Astrocyte of the spinal cord (primary cell): Measurements from ENCODE around the gene BNC2.

ENCODE experiments used
- DNase-seq: peaks from one replicate; pipeline ENCODE4 v3.0.0; 2011; ENCODE audit warnings: low read depth, low spot score
- H3K4me3 ChIP-seq: 2 replicates; pipeline ENCODE4 v1.5.1; 2011; ENCODE audit warnings: low read depth, mild to moderate bottlenecking, low read length, moderate library complexity
- in situ Hi-C: cut with HindIII; loops from 2 replicates; pipeline ENCODE4 v1.10.0; 2017; ENCODE audit warnings: low sequenced_read_pairs
- TF ChIP-seq, protein P1 (sequence below): IDR thresholded peaks from 2 replicates; pipeline ENCODE4 v1.5.1; 2012; ENCODE audit warnings: low read depth, mild to moderate bottlenecking, low read length, inconsistent platforms

The BNC2 gene

DNA sequence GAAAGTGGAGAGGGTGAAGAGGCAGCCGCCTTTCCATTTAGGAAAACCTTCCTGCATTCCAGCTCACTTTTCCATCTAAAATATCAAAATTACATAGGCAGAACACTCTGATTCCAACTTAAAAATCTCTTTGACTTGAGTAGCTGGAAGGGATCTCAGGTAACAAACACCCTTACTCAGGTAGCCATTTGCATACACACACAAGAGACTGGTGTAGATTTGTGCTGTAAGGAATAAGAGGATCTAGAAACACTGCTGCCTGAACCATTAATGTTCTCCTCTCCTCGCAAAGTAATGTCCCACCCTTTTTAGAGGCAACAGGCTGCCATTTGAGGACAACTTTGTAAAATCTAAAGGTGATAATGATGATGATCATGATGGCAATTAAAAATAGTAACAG, 53.5 kb downstream of the BNC2 start:
- in situ Hi-C loops, result no loop called here
- no peak for DNase-seq
- TF ChIP-seq, protein P1, sequence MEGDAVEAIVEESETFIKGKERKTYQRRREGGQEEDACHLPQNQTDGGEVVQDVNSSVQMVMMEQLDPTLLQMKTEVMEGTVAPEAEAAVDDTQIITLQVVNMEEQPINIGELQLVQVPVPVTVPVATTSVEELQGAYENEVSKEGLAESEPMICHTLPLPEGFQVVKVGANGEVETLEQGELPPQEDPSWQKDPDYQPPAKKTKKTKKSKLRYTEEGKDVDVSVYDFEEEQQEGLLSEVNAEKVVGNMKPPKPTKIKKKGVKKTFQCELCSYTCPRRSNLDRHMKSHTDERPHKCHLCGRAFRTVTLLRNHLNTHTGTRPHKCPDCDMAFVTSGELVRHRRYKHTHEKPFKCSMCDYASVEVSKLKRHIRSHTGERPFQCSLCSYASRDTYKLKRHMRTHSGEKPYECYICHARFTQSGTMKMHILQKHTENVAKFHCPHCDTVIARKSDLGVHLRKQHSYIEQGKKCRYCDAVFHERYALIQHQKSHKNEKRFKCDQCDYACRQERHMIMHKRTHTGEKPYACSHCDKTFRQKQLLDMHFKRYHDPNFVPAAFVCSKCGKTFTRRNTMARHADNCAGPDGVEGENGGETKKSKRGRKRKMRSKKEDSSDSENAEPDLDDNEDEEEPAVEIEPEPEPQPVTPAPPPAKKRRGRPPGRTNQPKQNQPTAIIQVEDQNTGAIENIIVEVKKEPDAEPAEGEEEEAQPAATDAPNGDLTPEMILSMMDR, result no peak
- H3K4me3 ChIP-seq, result no peak overlapping the region

DNA sequence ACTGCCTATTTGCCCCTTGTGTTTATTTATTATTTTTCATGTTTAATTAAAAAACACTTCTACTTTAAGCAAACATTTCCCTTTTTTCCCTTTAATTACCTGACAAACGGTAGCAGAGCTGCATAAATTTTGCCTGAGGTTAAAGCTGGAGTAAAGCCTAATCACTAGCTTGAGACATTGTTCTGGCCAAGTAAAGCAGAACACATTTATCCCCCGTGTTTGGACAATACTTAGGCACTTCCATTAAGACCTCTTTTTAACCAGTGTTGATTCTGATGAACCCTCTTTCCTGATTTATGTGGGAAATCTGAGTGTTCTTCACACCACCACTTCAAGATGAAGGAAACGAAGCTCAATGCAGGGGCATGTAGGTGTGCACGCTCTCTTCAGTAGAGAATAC, 54.5 kb downstream of the BNC2 start:
- in situ Hi-C loops, result no loop called here
- TF ChIP-seq, protein P1, result no peak
- H3K4me3 ChIP-seq, result no peak overlapping the region
- no peak for DNase-seq

DNA sequence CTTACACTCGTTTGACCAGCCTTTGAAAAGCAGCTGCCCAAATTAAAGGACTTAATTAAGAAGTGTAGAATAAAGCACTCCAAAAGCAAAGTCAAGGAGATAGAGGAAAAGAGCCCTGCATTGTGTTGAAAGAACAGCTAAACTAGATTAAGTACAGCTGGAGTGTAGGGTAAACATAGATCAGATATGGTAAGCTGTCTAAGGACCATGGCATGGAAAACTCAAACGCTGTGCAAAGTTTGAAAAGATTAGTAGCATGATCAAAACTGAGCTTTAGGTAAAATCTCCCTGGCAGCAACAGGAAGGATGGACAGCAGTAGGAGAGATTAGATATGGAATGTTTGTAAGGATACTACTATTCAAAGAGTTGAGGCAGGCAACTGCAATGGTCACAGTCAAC, 55.4 kb downstream of the BNC2 start:
- TF ChIP-seq, protein P1, result no peak
- in situ Hi-C loops, result no loop called here
- H3K4me3 ChIP-seq, result no peak overlapping the region
- no peak for DNase-seq

DNA sequence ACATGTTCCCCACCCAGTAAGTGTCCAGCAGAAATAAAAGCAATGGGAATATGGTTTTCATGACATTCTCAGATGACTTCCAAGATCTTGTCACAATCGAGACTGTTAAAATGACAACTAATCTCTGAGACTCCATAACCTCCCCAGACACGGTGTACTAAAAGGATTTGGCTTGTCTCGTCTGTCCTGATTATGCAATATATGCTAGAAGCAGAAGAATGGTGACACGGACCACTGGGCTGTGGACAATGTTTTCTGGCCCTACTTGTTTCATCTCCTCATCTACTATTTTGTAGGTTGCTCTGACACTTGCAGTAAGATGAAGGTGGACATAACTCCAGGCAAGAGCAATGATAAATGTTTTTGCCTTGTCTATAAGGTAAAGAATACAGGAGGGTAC, 56.6 kb downstream of the BNC2 start:
- H3K4me3 ChIP-seq, result no peak overlapping the region
- in situ Hi-C loops, result no loop called here
- TF ChIP-seq, protein P1, result no peak
- DNase-seq, result no peak

DNA sequence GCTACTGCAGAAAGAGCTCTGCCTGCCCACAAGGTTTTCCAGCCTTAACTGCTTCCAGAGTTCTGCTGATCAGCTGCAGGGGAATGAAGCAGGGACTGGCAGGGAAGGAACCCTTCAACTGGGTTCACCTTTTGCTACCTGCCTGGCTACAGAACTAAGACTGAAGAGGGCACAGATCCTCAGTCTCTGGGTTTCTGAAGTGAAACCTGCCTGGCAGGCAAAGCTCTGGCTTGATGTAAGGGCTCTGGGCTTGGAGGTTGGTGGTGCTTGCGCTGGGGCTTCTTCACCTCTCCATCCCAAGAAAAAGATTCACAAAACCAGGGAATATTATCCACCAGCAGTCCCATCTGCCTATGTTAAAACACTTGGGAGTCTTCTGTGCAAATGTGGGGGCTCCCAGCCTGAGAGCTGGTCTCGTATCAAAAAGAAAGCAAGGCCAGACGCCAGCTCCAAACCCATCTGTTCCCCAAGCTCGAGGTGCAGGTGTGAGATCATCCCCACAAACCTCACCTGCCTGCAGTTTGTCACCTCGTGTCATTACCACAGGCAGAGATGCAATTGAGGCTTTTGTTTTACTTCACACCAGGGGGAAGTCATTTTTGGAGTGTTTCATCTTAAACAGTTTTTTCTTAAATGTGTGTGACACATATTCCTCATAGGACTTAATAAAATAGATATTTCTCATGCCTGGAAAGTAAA, 58.3 kb downstream of the BNC2 start:
- TF ChIP-seq, protein P1, result no peak
- H3K4me3 ChIP-seq, result no peak overlapping the region
- in situ Hi-C loops, result no loop called here
- DNase-seq, result no peak

DNA sequence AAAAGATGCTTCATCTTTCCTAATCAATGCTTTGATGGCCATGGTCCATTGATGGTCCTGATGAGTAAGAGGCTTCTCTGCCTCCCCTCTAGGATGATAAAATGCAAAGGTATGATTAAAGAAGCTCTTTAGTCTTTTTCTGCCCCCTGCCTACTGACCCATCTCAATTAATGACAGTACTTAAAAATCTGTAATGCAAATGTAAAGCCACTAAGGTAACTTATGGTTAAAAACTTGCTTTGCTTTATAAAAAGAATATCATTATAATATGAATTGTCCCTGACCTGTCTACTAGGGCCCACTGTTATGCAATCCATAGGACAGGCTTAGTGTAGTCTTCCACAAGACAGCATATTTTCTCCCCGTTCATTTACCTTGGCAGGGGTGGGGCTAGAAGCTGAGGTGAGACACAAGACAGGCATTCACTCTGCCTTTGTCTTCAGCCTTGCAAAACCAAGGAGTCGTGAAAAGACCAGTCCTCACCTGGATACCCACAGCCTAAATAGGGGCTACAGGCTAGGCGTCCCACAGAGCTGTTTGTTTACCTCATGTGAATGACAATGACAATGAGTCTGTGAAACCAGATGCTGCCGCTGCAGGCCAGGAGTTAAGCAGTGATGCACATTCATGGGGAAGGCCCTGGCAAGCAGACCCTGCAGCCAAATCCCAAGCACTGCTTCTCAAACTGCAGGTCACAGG, 60.4 kb downstream of the BNC2 start:
- TF ChIP-seq, protein P1, result no peak
- DNase-seq, result no peak
- H3K4me3 ChIP-seq, result no peak overlapping the region
- in situ Hi-C loops, result no loop called here
